ENCODE data around the gene FBXW11. TPM values are rescaled to one million over a fixed set of nuclear protein-coding genes. Genes with fewer than 3 reads are reported as not detected.

FBXW11 gene
- total and polyA plus RNA-seq, 2 of the 13 experiments (the other 11 are each of a cell fraction or from before 2014, with no cell fraction given), result 31.7 to 53.6 TPM

GRCh38 chr5:172006321-172007174, at the start of gene FBXW11 (continued):
- TF ChIP-seq USF2 (IDR thresholded peaks at IDR 0.05; ENCODE audit: low read depth, low read length) (no peak), USF2 (CRISPR knock-in tag; IDR thresholded peaks at IDR 0.05; ENCODE audit: borderline replicate concordance) (no peak), ZFYVE20 (CRISPR knock-in tag; IDR thresholded peaks at IDR 0.05; ENCODE audit: borderline replicate concordance, low read depth) (peak; percentile 92; the same call in 1 of the 2 replicates), MIXL1 (CRISPR knock-in tag; IDR thresholded peaks at IDR 0.05) (peak; percentile 12; the same call in 1 of the 2 replicates), ZNF468 (CRISPR knock-in tag; IDR thresholded peaks at IDR 0.05) (peak; percentile 26; the same call in 1 of the 2 replicates), ZNF329 (CRISPR knock-in tag; IDR thresholded peaks at IDR 0.05; ENCODE audit: low read depth) (peak; percentile 54; the same call in 1 of the 2 replicates), ZNF292 (CRISPR knock-in tag; IDR thresholded peaks at IDR 0.05; ENCODE audit: borderline replicate concordance, low read depth) (peak; percentile 92), TIGD3 (CRISPR knock-in tag; IDR thresholded peaks at IDR 0.05; ENCODE audit: borderline replicate concordance) (no peak), XBP1 (CRISPR knock-in tag; IDR thresholded peaks at IDR 0.05) (no peak), TOPORS (CRISPR knock-in tag; IDR thresholded peaks at IDR 0.05) (no peak), ZNF720 (CRISPR knock-in tag; IDR thresholded peaks at IDR 0.05) (no peak), ZNF574 (CRISPR knock-in tag; IDR thresholded peaks at IDR 0.05) (peak; percentile 94), MAFF (IDR thresholded peaks at IDR 0.05; ENCODE audit: low read depth, low read length) (no peak), CREB3 (CRISPR knock-in tag; IDR thresholded peaks at IDR 0.05) (0 out of 2 replicates have a peak, but pooled peaks have one; percentile 13), ZBTB21 (CRISPR knock-in tag; IDR thresholded peaks at IDR 0.05) (peak; percentile 12; the same call in 1 of the 2 replicates), IKZF5 (CRISPR knock-in tag; IDR thresholded peaks at IDR 0.05) (peak; percentile 64), SIN3A (IDR thresholded peaks at IDR 0.05; ENCODE audit: borderline replicate concordance, low read depth, low read length) (0 out of 2 replicates have a peak, but pooled peaks have one; percentile 30), ZNF546 (CRISPR knock-in tag; conservative IDR thresholded peaks at IDR 0.05) (peak; percentile 95), SP1 (IDR thresholded peaks at IDR 0.05) (no peak), SP1 (CRISPR knock-in tag; IDR thresholded peaks at IDR 0.05) (0 out of 2 replicates have a peak, but pooled peaks have one; percentile 21), TCF12 (IDR thresholded peaks at IDR 0.05) (no peak), TCF12 (CRISPR knock-in tag; IDR thresholded peaks at IDR 0.05) (peak; percentile 42; the same call in 1 of the 2 replicates)

Data from HepG2 (cell line).